DOHH2 (cell line): ENCODE data around the gene MAMDC4.
A peak's percentile ranks its signal among the peaks of the same experiment; 100 is the strongest.
"Not testable (repeated sequence)": the region's sequence is repeated elsewhere in the genome, so short reads cannot be mapped to it uniquely, and the experiment has no call there.

ENCODE experiments used
- H3F3A ChIP-seq: fragments of 200-600 bp; sonication (generic), shearing (Covaris generic); 2 replicates; pipeline ENCODE4 v1.6.0; 2016; ENCODE audit warnings: antibody characterized with exemption, mild to moderate bottlenecking; ENCODE audit not compliant: control insufficient read depth, insufficient read depth
- H3K27ac ChIP-seq: fragments of 200-600 bp; sonication (generic); 2 replicates; pipeline ENCODE4 v1.5.1; 2014; ENCODE audit warnings: low read depth, mild to moderate bottlenecking, low read length, moderate library complexity
- H3K27me3 ChIP-seq: fragments of 200-600 bp; sonication (generic); 2 replicates; pipeline ENCODE4 v1.6.1; 2014; ENCODE audit warnings: mild to moderate bottlenecking, low read length, mixed read lengths; ENCODE audit not compliant: control insufficient read depth
- H3K36me3 ChIP-seq: fragments of 200-600 bp; sonication (generic); 2 replicates; pipeline ENCODE4 v1.6.1; 2014; ENCODE audit warnings: mild to moderate bottlenecking, low read length, moderate library complexity, mixed read lengths; ENCODE audit not compliant: control insufficient read depth
- H3K4me1 ChIP-seq: fragments of 200-600 bp; sonication (generic); 2 replicates; pipeline ENCODE4 v1.6.1; 2014; ENCODE audit warnings: mild to moderate bottlenecking, low read length, mixed read lengths; ENCODE audit not compliant: control insufficient read depth
- H3K4me2 ChIP-seq: fragments of 200-600 bp; sonication (generic); 2 replicates; pipeline ENCODE4 v1.6.0; 2014; ENCODE audit warnings: mild to moderate bottlenecking, low read length, moderate library complexity
- H3K4me3 ChIP-seq: fragments of 200-600 bp; sonication (generic); 2 replicates; pipeline ENCODE4 v1.5.1; 2014; ENCODE audit warnings: mild to moderate bottlenecking, low read length, mixed read lengths
- H3K79me2 ChIP-seq: fragments of 200-600 bp; sonication (generic); 2 replicates; pipeline ENCODE4 v1.6.1; 2014; ENCODE audit warnings: mild to moderate bottlenecking, low read length, mixed read lengths; ENCODE audit not compliant: control insufficient read depth
- H3K9me2 ChIP-seq: fragments of 200-600 bp; sonication (generic); replicated peaks from 2 replicates; pipeline ENCODE4 v1.6.1; 2014; ENCODE audit warnings: mild to moderate bottlenecking, low read length, mixed read lengths; ENCODE audit not compliant: control insufficient read depth
- H3K9me3 ChIP-seq: fragments of 200-600 bp; sonication (generic); 2 replicates; pipeline ENCODE4 v1.6.1; 2014; ENCODE audit warnings: antibody characterized with exemption, low read length, mixed read lengths; ENCODE audit not compliant: control insufficient read depth, insufficient read depth
- H4K20me1 ChIP-seq: fragments of 200-600 bp; sonication (generic); 2 replicates; pipeline ENCODE4 v1.6.0; 2014; ENCODE audit warnings: low read depth, mild to moderate bottlenecking, antibody characterized with exemption, low read length, moderate library complexity; ENCODE audit not compliant: control insufficient read depth, insufficient read depth
- CTCF ChIP-seq: fragments of 200-600 bp; sonication (generic); IDR thresholded peaks from one replicate; pipeline ENCODE4 v1.5.1; 2014; ENCODE audit warnings: antibody characterized with exemption, mild to moderate bottlenecking, low read depth, low read length; ENCODE audit not compliant: poor library complexity, severe bottlenecking
- EZH2phosphoT487 ChIP-seq: fragments of 200-600 bp; sonication (generic); IDR thresholded peaks from 2 replicates; pipeline ENCODE4 v1.6.1; 2017; ENCODE audit warnings: borderline replicate concordance, mild to moderate bottlenecking, antibody characterized with exemption, low read length, moderate library complexity, mixed read lengths

The MAMDC4 gene

GRCh38 chr9:136843801-136844740 lies 8.1 kb upstream of the MAMDC4 start:
- H3F3A ChIP-seq, H3K9me3 ChIP-seq, H3K79me2 ChIP-seq, H3K4me3 ChIP-seq, H3K27ac ChIP-seq, H3K27me3 ChIP-seq, H4K20me1 ChIP-seq, H3K9me2 ChIP-seq: not testable (repeated sequence)
- Histone ChIP-seq H3K36me3 (peaks cover 16% of the 10 kb centered on the region), H3K4me1 (peaks cover 31% of the 10 kb centered on the region), H3K4me2 (peak overlapping the region; percentile 33)
- peak; percentile 70 for TF ChIP-seq CTCF

- H3K4me1 ChIP-seq: peaks cover 35% of the 10 kb centered on the region
- H3K79me2 ChIP-seq: peaks cover 11% of the 10 kb centered on the region
- TF ChIP-seq EZH2phosphoT487 (no peak), CTCF (no peak)
- H3K4me3 ChIP-seq: no peak overlapping the region
- no peaks in the 10 kb centered on the region for H3K9me2 ChIP-seq
- H3K27ac ChIP-seq: no peak overlapping the region
- H3F3A ChIP-seq: no peaks in the 10 kb centered on the region; the same call in 1 of the 2 replicates
- H3K9me3 ChIP-seq: no peaks in the 10 kb centered on the region
- no peaks in the 10 kb centered on the region for H3K27me3 ChIP-seq
- H4K20me1 ChIP-seq: peaks cover 9% of the 10 kb centered on the region
- peaks cover 8% of the 10 kb centered on the region; the same call in 1 of the 2 replicates for H3K36me3 ChIP-seq
- H3K4me2 ChIP-seq: no peak overlapping the region
Measured at GRCh38 chr9:136844761-136845464, 7.2 kb upstream of the MAMDC4 start.

- H3F3A ChIP-seq: no peaks in the 10 kb centered on the region; the same call in 1 of the 2 replicates
- peaks cover 13% of the 10 kb centered on the region for H3K79me2 ChIP-seq
- no peaks in the 10 kb centered on the region for H3K9me2 ChIP-seq
- no peak overlapping the region for H3K4me3 ChIP-seq
- peaks cover 8% of the 10 kb centered on the region; the same call in 1 of the 2 replicates for H3K36me3 ChIP-seq
- no peaks in the 10 kb centered on the region for H3K9me3 ChIP-seq
- no peak overlapping the region for H3K4me2 ChIP-seq
- no peaks in the 10 kb centered on the region for H3K27me3 ChIP-seq
- TF ChIP-seq EZH2phosphoT487: no peak
- TF ChIP-seq CTCF: no peak
- H3K27ac ChIP-seq: no peak overlapping the region
- peaks cover 11% of the 10 kb centered on the region for H4K20me1 ChIP-seq
- peaks cover 37% of the 10 kb centered on the region for H3K4me1 ChIP-seq
Measured at GRCh38 chr9:136845465-136846260, 6.5 kb upstream of the MAMDC4 start.
